Measurements from ENCODE around the gene IMPG2.

GRCh38 chr3:101182734-101183133, 137.6 kb downstream of the IMPG2 start:
- TF ChIP-seq, protein P1, sequence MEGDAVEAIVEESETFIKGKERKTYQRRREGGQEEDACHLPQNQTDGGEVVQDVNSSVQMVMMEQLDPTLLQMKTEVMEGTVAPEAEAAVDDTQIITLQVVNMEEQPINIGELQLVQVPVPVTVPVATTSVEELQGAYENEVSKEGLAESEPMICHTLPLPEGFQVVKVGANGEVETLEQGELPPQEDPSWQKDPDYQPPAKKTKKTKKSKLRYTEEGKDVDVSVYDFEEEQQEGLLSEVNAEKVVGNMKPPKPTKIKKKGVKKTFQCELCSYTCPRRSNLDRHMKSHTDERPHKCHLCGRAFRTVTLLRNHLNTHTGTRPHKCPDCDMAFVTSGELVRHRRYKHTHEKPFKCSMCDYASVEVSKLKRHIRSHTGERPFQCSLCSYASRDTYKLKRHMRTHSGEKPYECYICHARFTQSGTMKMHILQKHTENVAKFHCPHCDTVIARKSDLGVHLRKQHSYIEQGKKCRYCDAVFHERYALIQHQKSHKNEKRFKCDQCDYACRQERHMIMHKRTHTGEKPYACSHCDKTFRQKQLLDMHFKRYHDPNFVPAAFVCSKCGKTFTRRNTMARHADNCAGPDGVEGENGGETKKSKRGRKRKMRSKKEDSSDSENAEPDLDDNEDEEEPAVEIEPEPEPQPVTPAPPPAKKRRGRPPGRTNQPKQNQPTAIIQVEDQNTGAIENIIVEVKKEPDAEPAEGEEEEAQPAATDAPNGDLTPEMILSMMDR (optimal IDR thresholded peaks at IDR 0.05 in 1 of 3, IDR thresholded peaks at IDR 0.05 in 1 of 3, conservative IDR thresholded peaks at IDR 0.05 in 1 of 3; ENCODE audit: extremely low read depth in 1 of 3, insufficient read depth in 2 of 3, low read length in 3 of 3), result no peak
- TF ChIP-seq EZH2 (IDR thresholded peaks at IDR 0.05; ENCODE audit: low read length), result no peak
